Neural cell (in vitro differentiated cells): ENCODE results near the gene PDC. TPM values are rescaled to one million over a fixed set of nuclear protein-coding genes. Genes with fewer than 3 reads are reported as not detected.

ENCODE experiments used
- H2AFZ ChIP-seq: fragments of 200-600, 300-800 bp; sonication (generic), shearing (Covaris generic); 2 replicates; pipeline ENCODE4 v1.6.0; 2014; ENCODE audit warnings: low read depth, mild to moderate bottlenecking, antibody characterized with exemption, low read length, moderate library complexity
- H3F3A ChIP-seq: fragments of 200-600 bp; shearing (Covaris generic); 2 replicates; pipeline ENCODE4 v1.6.1; 2016; ENCODE audit warnings: mild to moderate bottlenecking, moderate library complexity, mixed read lengths, antibody characterized with exemption, low read length; ENCODE audit not compliant: insufficient read depth, poor library complexity, severe bottlenecking
- H3K27ac ChIP-seq: fragments of 200-600, 300-800 bp; sonication (generic), shearing (Covaris generic); 2 replicates; pipeline ENCODE4 v1.5.1; 2014; ENCODE audit warnings: mild to moderate bottlenecking, low read length, moderate library complexity
- H3K27me3 ChIP-seq: fragments of 300-800, 200-600 bp; sonication (generic), shearing (Covaris generic); 2 replicates; pipeline ENCODE4 v1.6.0; 2014; ENCODE audit warnings: mild to moderate bottlenecking, low read depth, low read length, moderate library complexity; ENCODE audit not compliant: insufficient read depth
- H3K36me3 ChIP-seq: fragments of 300-800, 200-600 bp; sonication (generic), shearing (Covaris generic); 2 replicates; pipeline ENCODE4 v1.5.1; 2014; ENCODE audit warnings: mild to moderate bottlenecking, antibody characterized with exemption, low read length, moderate library complexity; ENCODE audit not compliant: insufficient read depth
- H3K4me2 ChIP-seq: fragments of 300-800, 200-600 bp; sonication (generic), shearing (Covaris generic); 2 replicates; pipeline ENCODE4 v1.6.0; 2014; ENCODE audit warnings: mild to moderate bottlenecking, low read length
- H3K4me3 ChIP-seq: fragments of 300-800, 200-600 bp; sonication (generic), shearing (Covaris generic); 2 replicates; pipeline ENCODE4 v1.5.1; 2014; ENCODE audit warnings: mild to moderate bottlenecking, low read length, moderate library complexity
- H3K79me2 ChIP-seq: fragments of 200-600 bp; shearing (Covaris generic); replicated peaks from 2 replicates; pipeline ENCODE4 v1.6.0; 2014; ENCODE audit warnings: mild to moderate bottlenecking, low read length, moderate library complexity; ENCODE audit not compliant: insufficient read depth
- H3K9ac ChIP-seq: fragments of 300-800, 200-600 bp; sonication (generic), shearing (Covaris generic); 2 replicates; pipeline ENCODE4 v1.6.1; 2016; ENCODE audit warnings: mild to moderate bottlenecking, low read length, mixed read lengths
- H3K9me2 ChIP-seq: fragments of 200-600 bp; shearing (Covaris generic); 2 replicates; pipeline ENCODE4 v1.6.1; 2016; ENCODE audit warnings: mild to moderate bottlenecking, low read length, mixed read lengths; ENCODE audit not compliant: insufficient read depth
- H3K9me3 ChIP-seq: fragments of 200-600, 300-800 bp; sonication (generic), shearing (Covaris generic); 2 replicates; pipeline ENCODE4 v1.6.1; 2016; ENCODE audit warnings: mild to moderate bottlenecking, mixed run types, low read length, moderate library complexity, mixed read lengths
- H4K20me1 ChIP-seq: fragments of 200-600 bp; shearing (Covaris generic); 2 replicates; pipeline ENCODE4 v1.6.1; 2016; ENCODE audit warnings: mild to moderate bottlenecking, mixed run types; ENCODE audit not compliant: insufficient read depth
- EP300 ChIP-seq: fragments of 450-650 bp; conservative IDR thresholded peaks from 2 replicates; pipeline ENCODE4 v1.6.1; 2014; ENCODE audit warnings: antibody characterized with exemption, mild to moderate bottlenecking, moderate library complexity; ENCODE audit not compliant: poor library complexity, severe bottlenecking
- EZH2 ChIP-seq: fragments of 200-600, 300-800 bp; shearing (Covaris generic), sonication (generic); IDR thresholded peaks from 2 replicates; pipeline ENCODE4 v1.6.1; 2014; ENCODE audit warnings: antibody characterized with exemption, low read length, borderline replicate concordance, mild to moderate bottlenecking; ENCODE audit not compliant: insufficient read depth, poor library complexity, severe bottlenecking
- MXI1 ChIP-seq: fragments of 450-650 bp; conservative IDR thresholded peaks from 2 replicates; pipeline ENCODE4 v1.6.1; 2014; ENCODE audit warnings: antibody characterized with exemption, mild to moderate bottlenecking; ENCODE audit not compliant: poor library complexity, severe bottlenecking
- POLR2AphosphoS5 ChIP-seq: IDR thresholded peaks from 2 replicates; pipeline ENCODE4 v1.6.1; 2012
- RAD21 ChIP-seq: fragments of 450-650 bp; conservative IDR thresholded peaks from 2 replicates; pipeline ENCODE4 v1.6.1; 2014; ENCODE audit warnings: antibody characterized with exemption, mild to moderate bottlenecking, moderate library complexity
- SMC3 ChIP-seq: fragments of 450-650 bp; conservative IDR thresholded peaks from 2 replicates; pipeline ENCODE4 v1.6.1; 2014; ENCODE audit warnings: antibody characterized with exemption, mild to moderate bottlenecking, moderate library complexity; ENCODE audit not compliant: poor library complexity
- polyA minus RNA-seq: library from RNA; depleted of rRNA, polyadenylated mRNA; stranded (reverse); fragments of >200 nt; gene quantifications from 2 replicates; pipeline ENCODE4 v1.2.3, GENCODE V29; 2014
- polyA plus RNA-seq: library from polyadenylated mRNA; depleted of rRNA; stranded (reverse); fragments of >200 nt; gene quantifications from 2 replicates; pipeline ENCODE4 v1.2.3, GENCODE V29; 2014
- TF ChIP-seq, protein P1 (sequence below): IDR thresholded peaks from 2 replicates; pipeline ENCODE4 v1.6.1; 2012; ENCODE audit warnings: borderline replicate concordance

PDC gene
- polyA plus RNA-seq = not detected in 2 replicates
- polyA minus RNA-seq = not detected in 2 replicates

DNA sequence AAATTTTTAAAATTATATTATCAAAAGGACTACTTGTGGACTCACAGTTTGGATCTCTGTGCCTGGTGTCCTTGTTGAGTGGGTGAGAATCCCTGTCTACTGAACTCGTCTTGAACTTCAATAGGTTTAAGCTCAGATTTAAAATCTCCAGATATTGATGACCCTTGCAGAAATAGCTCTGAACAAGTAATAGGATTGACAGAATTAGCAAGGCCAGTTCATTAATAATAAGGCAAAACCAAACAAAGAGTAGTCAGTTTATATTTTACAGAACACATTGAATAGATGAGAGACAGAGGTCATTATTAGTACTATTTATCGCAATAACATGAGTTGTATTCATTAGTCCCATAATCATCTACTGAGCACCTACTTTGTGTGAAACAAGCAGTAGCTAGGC lies at the start of gene PDC:
Gene PDC, minus strand, starts transcription at position 101 of the 400 bp plus-strand sequence. CDS start 11,655 bp downstream, outside the sequence.
- no peaks in the 10 kb centered on the region for H3K79me2 ChIP-seq
- no peaks in the 10 kb centered on the region for H3K9me3 ChIP-seq
- H3K27ac ChIP-seq = no peak within 1 kb of the TSS
- no peaks in the 10 kb centered on the region for H3F3A ChIP-seq
- no peaks in the 10 kb centered on the region for H3K9me2 ChIP-seq
- no peaks in the 10 kb centered on the region for H3K27me3 ChIP-seq
- H3K9ac ChIP-seq = no peak within 1 kb of the TSS
- H3K4me3 ChIP-seq = no peak within 1 kb of the TSS
- H3K4me2 ChIP-seq = no peak within 1 kb of the TSS
- TF ChIP-seq RAD21 (no peak), SMC3 (no peak)
- TF ChIP-seq, protein P1, sequence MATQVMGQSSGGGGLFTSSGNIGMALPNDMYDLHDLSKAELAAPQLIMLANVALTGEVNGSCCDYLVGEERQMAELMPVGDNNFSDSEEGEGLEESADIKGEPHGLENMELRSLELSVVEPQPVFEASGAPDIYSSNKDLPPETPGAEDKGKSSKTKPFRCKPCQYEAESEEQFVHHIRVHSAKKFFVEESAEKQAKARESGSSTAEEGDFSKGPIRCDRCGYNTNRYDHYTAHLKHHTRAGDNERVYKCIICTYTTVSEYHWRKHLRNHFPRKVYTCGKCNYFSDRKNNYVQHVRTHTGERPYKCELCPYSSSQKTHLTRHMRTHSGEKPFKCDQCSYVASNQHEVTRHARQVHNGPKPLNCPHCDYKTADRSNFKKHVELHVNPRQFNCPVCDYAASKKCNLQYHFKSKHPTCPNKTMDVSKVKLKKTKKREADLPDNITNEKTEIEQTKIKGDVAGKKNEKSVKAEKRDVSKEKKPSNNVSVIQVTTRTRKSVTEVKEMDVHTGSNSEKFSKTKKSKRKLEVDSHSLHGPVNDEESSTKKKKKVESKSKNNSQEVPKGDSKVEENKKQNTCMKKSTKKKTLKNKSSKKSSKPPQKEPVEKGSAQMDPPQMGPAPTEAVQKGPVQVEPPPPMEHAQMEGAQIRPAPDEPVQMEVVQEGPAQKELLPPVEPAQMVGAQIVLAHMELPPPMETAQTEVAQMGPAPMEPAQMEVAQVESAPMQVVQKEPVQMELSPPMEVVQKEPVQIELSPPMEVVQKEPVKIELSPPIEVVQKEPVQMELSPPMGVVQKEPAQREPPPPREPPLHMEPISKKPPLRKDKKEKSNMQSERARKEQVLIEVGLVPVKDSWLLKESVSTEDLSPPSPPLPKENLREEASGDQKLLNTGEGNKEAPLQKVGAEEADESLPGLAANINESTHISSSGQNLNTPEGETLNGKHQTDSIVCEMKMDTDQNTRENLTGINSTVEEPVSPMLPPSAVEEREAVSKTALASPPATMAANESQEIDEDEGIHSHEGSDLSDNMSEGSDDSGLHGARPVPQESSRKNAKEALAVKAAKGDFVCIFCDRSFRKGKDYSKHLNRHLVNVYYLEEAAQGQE = no peak
- H3K36me3 ChIP-seq = no peaks in the 10 kb centered on the region
- no peak within 1 kb of the TSS for H2AFZ ChIP-seq
- H4K20me1 ChIP-seq = no peaks in the 10 kb centered on the region

DNA sequence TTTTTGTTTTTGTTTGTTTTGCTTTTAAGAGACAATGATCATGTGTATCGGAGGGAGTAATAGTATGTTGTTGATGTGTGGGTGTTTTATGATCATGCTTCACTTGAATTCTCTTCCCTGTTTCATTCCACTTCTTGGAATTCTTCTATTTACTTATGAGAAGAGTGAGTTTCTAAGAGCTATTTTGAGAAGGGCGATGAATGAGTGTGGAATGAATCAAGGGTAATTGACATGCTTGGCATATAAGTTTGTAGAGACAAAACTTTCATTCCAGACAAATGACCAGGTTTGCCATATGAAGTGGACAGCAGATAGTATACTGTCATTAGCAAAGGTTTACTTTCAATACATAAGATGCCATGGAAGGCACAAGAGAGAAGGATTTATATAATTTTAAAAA lies 42.3 kb upstream of the PDC start:
- Histone ChIP-seq H3K27me3 (no peaks in the 10 kb centered on the region), H3K4me3 (no peak overlapping the region), H3K9me2 (no peaks in the 10 kb centered on the region), H3K9ac (no peak overlapping the region), H3K27ac (no peak overlapping the region), H3K36me3 (no peaks in the 10 kb centered on the region), H2AFZ (no peak overlapping the region), H3F3A (no peaks in the 10 kb centered on the region), H3K9me3 (no peaks in the 10 kb centered on the region), H3K4me2 (no peak overlapping the region), H4K20me1 (no peaks in the 10 kb centered on the region), H3K79me2 (no peaks in the 10 kb centered on the region)
- TF ChIP-seq SMC3 (no peak), RAD21 (no peak), MXI1 (no peak), POLR2AphosphoS5 (no peak), EP300 (no peak), EZH2 (no peak)
- TF ChIP-seq, protein P1 = no peak
